Kidney (tissue), 14 donors: ENCODE results near the gene GDPD5. TPM values are rescaled to one million over a fixed set of nuclear protein-coding genes. Genes with fewer than 3 reads are reported as not detected.

ENCODE experiments used
- DNase-seq, 5 donors: peaks; one replicate each; pipeline ENCODE4 v3.0.0-alpha.2; 2013 to 2020
- FAIRE-seq: peaks from 2 replicates; lab custom pipeline; 2012; peaks lifted over from hg19 to GRCh38; lab: Jason Lieb, UNC
- H3K27ac ChIP-seq, 2 donors: one replicate each; pipeline ENCODE4 v1.7.0; 2013; ENCODE audit warnings: low read depth in 2 of 2, low read length in 2 of 2, inconsistent platforms in 1 of 2
- H3K27me3 ChIP-seq: one replicate; pipeline ENCODE4 v1.7.1; 2013; ENCODE audit warnings: low read length, inconsistent platforms; ENCODE audit not compliant: control insufficient read depth, insufficient read depth
- H3K36me3 ChIP-seq, 3 donors: one replicate each; pipeline versions ENCODE4 v1.7.0 to v1.7.1; 2013; ENCODE audit warnings: low read length in 3 of 3, control low read depth in 1 of 3, inconsistent platforms in 1 of 3; ENCODE audit not compliant: insufficient read depth in 3 of 3, control insufficient read depth in 2 of 3
- H3K4me1 ChIP-seq, 3 donors: one replicate each; pipeline versions ENCODE4 v1.7.0 to v1.7.1; 2013; ENCODE audit warnings: low read length in 3 of 3, inconsistent platforms in 1 of 3, low read depth in 1 of 3; ENCODE audit not compliant: control insufficient read depth in 2 of 3, insufficient read depth in 2 of 3
- H3K4me3 ChIP-seq, 3 donors: one replicate each; pipeline versions ENCODE4 v1.7.0 to v1.8.1; 2013; ENCODE audit warnings: low read length in 3 of 3, control low read depth in 1 of 3, inconsistent platforms in 1 of 3
- H3K9ac ChIP-seq, 3 donors: one replicate each; pipeline versions ENCODE4 v1.7.0 to v1.7.1; 2013; ENCODE audit warnings: low read length in 3 of 3, control low read depth in 1 of 3, inconsistent platforms in 1 of 3
- H3K9me3 ChIP-seq, 3 donors: one replicate each; pipeline versions ENCODE4 v1.7.0 to v1.7.1; 2013; ENCODE audit warnings: low read length in 3 of 3, control low read depth in 1 of 3, inconsistent platforms in 1 of 3; ENCODE audit not compliant: control insufficient read depth in 2 of 3, insufficient read depth in 1 of 3
- intact Hi-C: fragments of 100-400 bp; cut with DNase I; formaldehyde crosslinking; loops from one replicate; pipeline ENCODE4 v1.11.1; 2022
- polyA plus RNA-seq: library from polyadenylated mRNA; stranded (reverse); fragments of 350-450 nt; fragmentation: Illumina TruSeq; extraction: RNeasy Lipid Tissue Mini Kit (QIAGEN cat#74804); gene quantifications from one replicate; pipeline ENCODE4 v1.2.3, GENCODE V29; 2014; ENCODE audit warnings: low read depth, low replicate concordance; ENCODE audit not compliant: insufficient read depth
- total RNA-seq: library from RNA; stranded (reverse); fragmentation: NEBNext Ultra II Directional; extraction: Animal tissue kit (Norgen Biotek cat#: 25700); gene quantifications from one replicate; pipeline ENCODE4 v1.2.1, GENCODE V29; 2021
- TF ChIP-seq, protein P1 (sequence below): IDR thresholded peaks from 3 replicates; pipeline ENCODE4 v1.5.1; 2012; ENCODE audit warnings: mild to moderate bottlenecking, moderate library complexity, borderline replicate concordance; ENCODE audit not compliant: insufficient read depth; ENCODE audit errors: extremely low read depth
- donor health status: control.
- donor health status: control.
- donor health status: control.
- donor health status: control.
- donor health status: control.
- donor health status: DM: yes; HTN: yes; CAD: no.
- donor health status: Normal renal cell carcinoma (clear cell type).

Gene GDPD5
- total and polyA plus RNA-seq, 2 donors from 2014 or later: 3.9 to 11.4 TPM

- Histone ChIP-seq H3K36me3 (no peaks in the 10 kb centered on the region), H3K4me1 (no peaks in the 10 kb centered on the region), H3K27me3 (no peaks in the 10 kb centered on the region), H3K9me3 (no peaks in the 10 kb centered on the region), H3K9ac (no peak overlapping the region), H3K4me3 (no peak overlapping the region), H3K27ac (no peak overlapping the region)
- DNase-seq (no peak), FAIRE-seq (no peak)
- intact Hi-C loops: no loop called here
- TF ChIP-seq, protein P1, sequence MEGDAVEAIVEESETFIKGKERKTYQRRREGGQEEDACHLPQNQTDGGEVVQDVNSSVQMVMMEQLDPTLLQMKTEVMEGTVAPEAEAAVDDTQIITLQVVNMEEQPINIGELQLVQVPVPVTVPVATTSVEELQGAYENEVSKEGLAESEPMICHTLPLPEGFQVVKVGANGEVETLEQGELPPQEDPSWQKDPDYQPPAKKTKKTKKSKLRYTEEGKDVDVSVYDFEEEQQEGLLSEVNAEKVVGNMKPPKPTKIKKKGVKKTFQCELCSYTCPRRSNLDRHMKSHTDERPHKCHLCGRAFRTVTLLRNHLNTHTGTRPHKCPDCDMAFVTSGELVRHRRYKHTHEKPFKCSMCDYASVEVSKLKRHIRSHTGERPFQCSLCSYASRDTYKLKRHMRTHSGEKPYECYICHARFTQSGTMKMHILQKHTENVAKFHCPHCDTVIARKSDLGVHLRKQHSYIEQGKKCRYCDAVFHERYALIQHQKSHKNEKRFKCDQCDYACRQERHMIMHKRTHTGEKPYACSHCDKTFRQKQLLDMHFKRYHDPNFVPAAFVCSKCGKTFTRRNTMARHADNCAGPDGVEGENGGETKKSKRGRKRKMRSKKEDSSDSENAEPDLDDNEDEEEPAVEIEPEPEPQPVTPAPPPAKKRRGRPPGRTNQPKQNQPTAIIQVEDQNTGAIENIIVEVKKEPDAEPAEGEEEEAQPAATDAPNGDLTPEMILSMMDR: no peak
Measured at GRCh38 chr11:75542088-75542438, 16.3 kb upstream of the GDPD5 start.

GRCh38 chr11:75541193-75542087 lies 15.7 kb upstream of the GDPD5 start:
- TF ChIP-seq, protein P1: no peak
- H3K9ac ChIP-seq: no peak overlapping the region
- no peaks in the 10 kb centered on the region for H3K4me1 ChIP-seq
- H3K36me3 ChIP-seq: no peaks in the 10 kb centered on the region
- FAIRE-seq: no peak
- no peaks in the 10 kb centered on the region for H3K9me3 ChIP-seq
- intact Hi-C loops: no loop called here
- H3K27ac ChIP-seq: no peak overlapping the region
- no peak overlapping the region for H3K4me3 ChIP-seq
- DNase-seq: no peak
- H3K27me3 ChIP-seq: no peaks in the 10 kb centered on the region

DNA sequence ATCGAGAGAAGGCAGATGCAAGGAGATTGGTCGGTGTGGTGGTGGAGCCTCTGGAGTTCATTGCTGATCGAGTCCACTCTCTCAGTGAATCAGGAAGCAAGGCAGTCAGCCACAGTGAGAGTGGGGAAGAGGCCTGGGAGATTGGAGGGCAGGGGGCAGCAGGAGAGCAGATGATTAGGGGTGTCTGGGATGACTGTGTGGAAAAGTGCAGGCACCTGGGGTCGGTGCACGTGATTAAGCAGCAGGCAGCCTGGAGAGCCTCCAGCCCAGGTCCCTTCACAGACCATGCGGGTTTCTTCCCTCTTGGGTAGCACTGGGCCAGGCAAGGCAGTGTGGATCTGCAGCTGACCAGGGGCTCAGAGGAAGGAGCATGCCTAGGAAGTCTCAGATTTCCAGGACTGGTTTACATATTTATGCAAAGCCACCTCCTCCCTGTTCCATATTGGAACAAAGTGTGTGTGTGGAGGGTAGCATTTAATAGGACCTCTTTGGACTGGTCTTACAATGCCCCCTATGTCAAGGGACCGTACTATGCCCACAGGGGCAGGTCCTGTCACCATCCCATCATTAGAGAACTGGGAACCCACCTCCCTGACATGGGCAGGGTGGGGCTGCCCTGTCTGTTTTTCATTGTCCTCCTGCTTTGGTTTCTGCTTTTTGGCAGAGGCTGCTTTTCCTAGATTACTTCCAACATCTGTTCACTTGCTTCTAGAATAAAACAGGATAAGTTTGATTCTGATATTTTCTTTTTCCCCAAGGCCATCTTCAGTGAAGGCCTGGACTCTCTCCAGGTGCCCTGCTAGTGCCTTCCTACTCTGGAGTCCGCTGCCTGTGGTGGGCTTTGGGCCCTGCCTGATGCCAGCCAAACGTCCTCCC lies 14.0 kb upstream of the GDPD5 start:
- no peak overlapping the region for H3K9ac ChIP-seq
- DNase-seq (no peak), FAIRE-seq (no peak)
- intact Hi-C loops: no loop called here
- H3K4me3 ChIP-seq: no peak overlapping the region
- H3K9me3 ChIP-seq: no peaks in the 10 kb centered on the region
- TF ChIP-seq, protein P1: no peak
- H3K36me3 ChIP-seq: no peaks in the 10 kb centered on the region
- no peaks in the 10 kb centered on the region for H3K27me3 ChIP-seq
- H3K27ac ChIP-seq: no peak overlapping the region
- no peaks in the 10 kb centered on the region for H3K4me1 ChIP-seq
